Epithelial cell of esophagus (primary cell): ENCODE data around the gene SAMHD1.
"Not testable (repeated sequence)": the region's sequence is repeated elsewhere in the genome, so short reads cannot be mapped to it uniquely, and the experiment has no call there.

ENCODE experiments used
- DNase-seq: peaks from one replicate; pipeline ENCODE4 v3.0.0; 2010; ENCODE audit warnings: low read depth
- H3K4me3 ChIP-seq: 2 replicates; pipeline ENCODE4 v1.5.1; 2011; ENCODE audit warnings: mild to moderate bottlenecking, low read length, control low read depth
- CTCF ChIP-seq: IDR thresholded peaks from 2 replicates; pipeline ENCODE4 v1.5.1; 2011; ENCODE audit warnings: low read depth, mild to moderate bottlenecking, low read length, control low read depth, inconsistent platforms; ENCODE audit not compliant: insufficient read depth; ENCODE audit errors: missing control alignments

Gene SAMHD1

GRCh38 chr20:36881331-36881730 lies 70.2 kb downstream of the SAMHD1 start:
- no peak for DNase-seq
- no peak overlapping the region for H3K4me3 ChIP-seq
- TF ChIP-seq CTCF = no peak

GRCh38 chr20:36880741-36881250 lies 70.7 kb downstream of the SAMHD1 start:
- no peak overlapping the region for H3K4me3 ChIP-seq
- no peak for TF ChIP-seq CTCF
- no peak for DNase-seq

GRCh38 chr20:36878941-36879340 lies 72.6 kb downstream of the SAMHD1 start:
- DNase-seq = no peak
- TF ChIP-seq CTCF = no peak
- H3K4me3 ChIP-seq = no peak overlapping the region

GRCh38 chr20:36876473-36876833 lies 75.1 kb downstream of the SAMHD1 start:
- TF ChIP-seq CTCF = no peak
- no peak for DNase-seq
- H3K4me3 ChIP-seq = no peak overlapping the region

- DNase-seq = no peak
- TF ChIP-seq CTCF = no peak
- H3K4me3 ChIP-seq = no peak within 1 kb of the TSS
These were observed 75.6 kb downstream of the SAMHD1 start, which contains the start of gene TLDC2 for GRCh38 chr20:36875702-36876472. TSS of gene TLDC2 (plus strand) at chr20:36876138. CDS start at chr20:36876175, 37 bp downstream.

- H3K4me3 ChIP-seq, DNase-seq: not testable (repeated sequence)
These were observed 76.4 kb downstream of the SAMHD1 start for GRCh38 chr20:36875093-36875492.

GRCh38 chr20:36873498-36874189 lies 77.9 kb downstream of the SAMHD1 start:
- H3K4me3 ChIP-seq = no peak overlapping the region
- no peak for TF ChIP-seq CTCF
- no peak for DNase-seq
